Fibroblast of lung (primary cell): ENCODE measurements around the gene PRR20D. TPM values are rescaled to one million over a fixed set of nuclear protein-coding genes. Genes with fewer than 3 reads are reported as not detected.

ENCODE experiments used
- DNase-seq, 2 donors: peaks; one replicate each; pipeline versions ENCODE4 v3.0.0 to v3.0.0-alpha.2; 2010; ENCODE audit warnings: low read depth in 2 of 2
- H2AFZ ChIP-seq: 2 replicates; pipeline ENCODE4 v1.5.1; 2012; ENCODE audit warnings: low read length, control low read depth, inconsistent platforms
- H3K27ac ChIP-seq: 2 replicates; pipeline ENCODE4 v1.5.1; 2011; ENCODE audit warnings: low read length, control low read depth; ENCODE audit not compliant: insufficient read depth
- H3K27me3 ChIP-seq: 2 replicates; pipeline ENCODE4 v1.5.1; 2011; ENCODE audit warnings: mild to moderate bottlenecking, low read length; ENCODE audit not compliant: control insufficient read depth, insufficient read depth
- H3K36me3 ChIP-seq: 2 replicates; pipeline ENCODE4 v1.5.1; 2011; ENCODE audit warnings: low read length; ENCODE audit not compliant: control insufficient read depth, insufficient read depth
- H3K4me1 ChIP-seq: 2 replicates; pipeline ENCODE4 v1.5.1; 2011; ENCODE audit warnings: low read length; ENCODE audit not compliant: control insufficient read depth, insufficient read depth; ENCODE audit errors: extremely low read depth
- H3K4me2 ChIP-seq: 2 replicates; pipeline ENCODE4 v1.5.1; 2011; ENCODE audit warnings: low read length, control low read depth; ENCODE audit not compliant: insufficient read depth; ENCODE audit errors: extremely low read depth
- H3K4me3 ChIP-seq, 4 experiments: fragments of 200-600 bp in 1 of 4; sonication (generic) in 1 of 4; replicated peaks in 1 of 4; 2 replicates each; pipeline ENCODE4 v1.5.1; 2011 to 2016; ENCODE audit warnings: low read length in 4 of 4, low read depth in 3 of 4, mild to moderate bottlenecking in 3 of 4, control low read depth in 2 of 4, inconsistent platforms in 1 of 4, mixed read lengths in 1 of 4; ENCODE audit not compliant: insufficient read depth in 1 of 4; ENCODE audit errors: control extremely low read depth in 1 of 4
- H3K79me2 ChIP-seq: 2 replicates; pipeline ENCODE4 v1.5.1; 2012; ENCODE audit warnings: mild to moderate bottlenecking, low read length, inconsistent platforms; ENCODE audit not compliant: control insufficient read depth, insufficient read depth
- H3K9ac ChIP-seq: 2 replicates; pipeline ENCODE4 v1.5.1; 2011; ENCODE audit warnings: mild to moderate bottlenecking, low read length, control low read depth; ENCODE audit not compliant: insufficient read depth
- H3K9me3 ChIP-seq: 2 replicates; pipeline ENCODE4 v1.5.1; 2012; ENCODE audit warnings: low read depth, low read length; ENCODE audit not compliant: control insufficient read depth, insufficient read depth
- H4K20me1 ChIP-seq: 2 replicates; pipeline ENCODE4 v1.5.1; 2011; ENCODE audit warnings: low read length; ENCODE audit not compliant: control insufficient read depth, insufficient read depth; ENCODE audit errors: extremely low read depth
- CTCF ChIP-seq, 2 donors: IDR thresholded peaks in 1 of 2; conservative IDR thresholded peaks in 1 of 2; 1 replicate in 1 of 2; 2 replicates in 1 of 2; pipeline ENCODE4 v1.5.1; 2011 to 2012; ENCODE audit warnings: low read length in 2 of 2, control low read depth in 1 of 2, inconsistent platforms in 1 of 2, low read depth in 1 of 2, mild to moderate bottlenecking in 1 of 2
- EZH2 ChIP-seq: IDR thresholded peaks from 2 replicates; pipeline ENCODE4 v1.5.1; 2012; ENCODE audit warnings: low read length, control low read depth, mild to moderate bottlenecking; ENCODE audit errors: missing control alignments
- polyA plus RNA-seq, 2 donors: library from polyadenylated mRNA; depleted of rRNA in 1 of 2; stranded (reverse) in 1 of 2; unstranded in 1 of 2; fragments of >200 nt; gene quantifications; 2 replicates each; pipeline ENCODE4 v1.2.1, GENCODE V29; 2011 to 2012; ENCODE audit warnings: missing spikeins in 1 of 2
- total RNA-seq: library from RNA; depleted of rRNA; stranded (reverse); fragments of >200 nt; gene quantifications from 2 replicates; pipeline ENCODE4 v1.2.1, GENCODE V29; 2014

Gene PRR20D
- total and polyA plus RNA-seq, 2 donors (not counting 1 experiment from before 2014, with no cell fraction given), result not detected

- TF ChIP-seq EZH2 (no peak), CTCF (conservative IDR thresholded peaks at IDR 0.05 in 1 of 2, IDR thresholded peaks at IDR 0.05 in 1 of 2; ENCODE audit: low read depth in 1 of 2, low read length in 2 of 2) (no peak)
- H2AFZ ChIP-seq, result no peak overlapping the region
- no peak overlapping the region for H3K4me3 ChIP-seq
- no peak overlapping the region for H3K9ac ChIP-seq
- no peak overlapping the region for H3K4me2 ChIP-seq
- no peaks in the 10 kb centered on the region for H3K27me3 ChIP-seq
- DNase-seq, result no peak
- no peaks in the 10 kb centered on the region for H3K4me1 ChIP-seq
- H3K27ac ChIP-seq, result no peak overlapping the region
- no peaks in the 10 kb centered on the region for H4K20me1 ChIP-seq
- H3K36me3 ChIP-seq, result no peaks in the 10 kb centered on the region
- no peaks in the 10 kb centered on the region for H3K79me2 ChIP-seq
- no peaks in the 10 kb centered on the region for H3K9me3 ChIP-seq
These were observed 31.5 kb upstream of the PRR20D start for GRCh38 chr13:57128909-57129308.

- H3K4me1 ChIP-seq, result no peaks in the 10 kb centered on the region
- H2AFZ ChIP-seq, result no peak overlapping the region
- TF ChIP-seq EZH2 (no peak), CTCF (conservative IDR thresholded peaks at IDR 0.05 in 1 of 2, IDR thresholded peaks at IDR 0.05 in 1 of 2; ENCODE audit: low read depth in 1 of 2, low read length in 2 of 2) (no peak)
- no peak overlapping the region for H3K27ac ChIP-seq
- no peak overlapping the region for H3K9ac ChIP-seq
- H3K27me3 ChIP-seq, result no peaks in the 10 kb centered on the region
- no peaks in the 10 kb centered on the region for H4K20me1 ChIP-seq
- no peaks in the 10 kb centered on the region for H3K79me2 ChIP-seq
- no peak overlapping the region for H3K4me3 ChIP-seq
- no peaks in the 10 kb centered on the region for H3K36me3 ChIP-seq
- no peaks in the 10 kb centered on the region for H3K9me3 ChIP-seq
- no peak for DNase-seq
- H3K4me2 ChIP-seq, result no peak overlapping the region
These were observed 24.3 kb upstream of the PRR20D start for GRCh38 chr13:57136093-57136492.

GRCh38 chr13:57137585-57137984, 22.8 kb upstream of the PRR20D start:
- Histone ChIP-seq H3K9ac (no peak overlapping the region), H3K27me3 (no peaks in the 10 kb centered on the region), H3K27ac (no peak overlapping the region), H3K79me2 (no peaks in the 10 kb centered on the region), H3K36me3 (no peaks in the 10 kb centered on the region), H3K9me3 (no peaks in the 10 kb centered on the region), H3K4me3 (no peak overlapping the region), H3K4me2 (no peak overlapping the region), H3K4me1 (no peaks in the 10 kb centered on the region), H2AFZ (no peak overlapping the region), H4K20me1 (no peaks in the 10 kb centered on the region)
- no peak for DNase-seq
- TF ChIP-seq CTCF (conservative IDR thresholded peaks at IDR 0.05 in 1 of 2, IDR thresholded peaks at IDR 0.05 in 1 of 2; ENCODE audit: low read depth in 1 of 2, low read length in 2 of 2) (no peak), EZH2 (no peak)
